ENCODE measurements around the gene PRX.

PRX gene

DNA sequence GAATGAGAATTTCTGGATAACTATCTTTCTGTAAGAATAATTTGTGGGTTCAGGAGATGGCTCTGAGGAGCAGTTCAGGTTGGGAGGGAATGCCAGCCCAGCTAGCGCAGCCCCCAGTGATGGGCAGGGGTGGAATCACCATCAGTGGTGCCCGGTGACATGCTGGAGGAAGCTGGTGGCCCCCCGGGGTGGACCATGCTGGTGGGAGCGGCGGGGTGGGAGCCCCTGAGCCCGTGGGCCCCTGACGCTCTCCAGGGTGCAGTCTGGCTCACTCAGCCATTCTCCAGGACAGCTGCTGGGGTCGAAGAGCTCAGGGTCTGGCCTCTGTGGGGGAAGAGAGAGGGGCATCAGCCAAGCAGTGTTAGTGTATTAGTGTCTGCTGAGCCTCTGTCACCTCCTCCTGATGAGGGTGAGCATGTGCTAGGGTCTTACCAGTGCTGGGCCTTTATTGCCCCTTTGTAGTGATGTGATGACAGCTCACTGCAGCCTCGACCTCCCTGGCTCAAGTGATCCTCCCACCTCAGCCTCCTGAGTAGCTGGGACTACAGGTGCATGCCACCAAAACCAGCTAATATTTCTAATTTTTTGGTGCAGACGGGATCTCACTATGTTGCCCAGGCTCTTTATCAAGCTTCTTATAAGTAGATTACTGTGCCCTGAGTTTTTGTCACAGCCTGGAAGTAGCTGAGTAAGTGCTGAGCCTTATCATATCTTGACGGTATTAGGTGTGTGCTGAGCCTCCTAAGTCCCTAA is 33.6 kb downstream of the PRX start:
- no peak overlapping the region for H3K4me3 ChIP-seq (replicated peaks in 1 of 2; ENCODE audit: low read depth in 2 of 2, low read length in 2 of 2)
- TF ChIP-seq, protein P1, sequence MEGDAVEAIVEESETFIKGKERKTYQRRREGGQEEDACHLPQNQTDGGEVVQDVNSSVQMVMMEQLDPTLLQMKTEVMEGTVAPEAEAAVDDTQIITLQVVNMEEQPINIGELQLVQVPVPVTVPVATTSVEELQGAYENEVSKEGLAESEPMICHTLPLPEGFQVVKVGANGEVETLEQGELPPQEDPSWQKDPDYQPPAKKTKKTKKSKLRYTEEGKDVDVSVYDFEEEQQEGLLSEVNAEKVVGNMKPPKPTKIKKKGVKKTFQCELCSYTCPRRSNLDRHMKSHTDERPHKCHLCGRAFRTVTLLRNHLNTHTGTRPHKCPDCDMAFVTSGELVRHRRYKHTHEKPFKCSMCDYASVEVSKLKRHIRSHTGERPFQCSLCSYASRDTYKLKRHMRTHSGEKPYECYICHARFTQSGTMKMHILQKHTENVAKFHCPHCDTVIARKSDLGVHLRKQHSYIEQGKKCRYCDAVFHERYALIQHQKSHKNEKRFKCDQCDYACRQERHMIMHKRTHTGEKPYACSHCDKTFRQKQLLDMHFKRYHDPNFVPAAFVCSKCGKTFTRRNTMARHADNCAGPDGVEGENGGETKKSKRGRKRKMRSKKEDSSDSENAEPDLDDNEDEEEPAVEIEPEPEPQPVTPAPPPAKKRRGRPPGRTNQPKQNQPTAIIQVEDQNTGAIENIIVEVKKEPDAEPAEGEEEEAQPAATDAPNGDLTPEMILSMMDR (IDR thresholded peaks at IDR 0.05; ENCODE audit: low read depth, low read length) = no peak
- no peak for DNase-seq (ENCODE audit: low read depth in 2 of 2)

DNA sequence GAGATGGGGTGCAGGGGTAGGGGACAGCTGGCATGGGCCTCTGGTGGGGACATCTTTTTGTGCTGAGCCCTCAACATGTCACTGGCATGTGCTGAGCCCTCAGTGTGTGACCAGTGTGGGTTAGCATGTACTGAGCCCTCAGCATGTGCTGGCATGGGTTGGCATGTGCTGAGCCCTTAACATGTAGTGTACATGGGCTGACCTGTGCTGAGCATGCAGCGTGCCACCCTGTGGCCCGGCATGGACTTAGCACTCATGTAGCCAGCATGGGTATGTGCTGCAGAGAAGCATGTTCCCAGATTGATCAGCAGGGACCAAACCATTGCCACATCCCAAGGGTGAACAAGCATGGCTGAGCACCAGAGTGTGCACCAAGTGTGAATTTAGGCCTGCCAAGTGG is 34.7 kb downstream of the PRX start:
- no peak for DNase-seq (ENCODE audit: low read depth in 2 of 2)
- TF ChIP-seq, protein P1 (IDR thresholded peaks at IDR 0.05; ENCODE audit: low read depth, low read length) = no peak
- H3K4me3 ChIP-seq (replicated peaks in 1 of 2; ENCODE audit: low read depth in 2 of 2, low read length in 2 of 2) = no peak overlapping the region

GRCh38 chr19:40377876-40378385 is 35.2 kb downstream of the PRX start:
- no peak overlapping the region for H3K4me3 ChIP-seq (replicated peaks in 1 of 2; ENCODE audit: low read depth in 2 of 2, low read length in 2 of 2)
- TF ChIP-seq, protein P1 (IDR thresholded peaks at IDR 0.05; ENCODE audit: low read depth, low read length) = no peak
- no peak for DNase-seq (ENCODE audit: low read depth in 2 of 2)

GRCh38 chr19:40376286-40376862 is 36.8 kb downstream of the PRX start:
- TF ChIP-seq, protein P1 (IDR thresholded peaks at IDR 0.05; ENCODE audit: low read depth, low read length) = no peak
- DNase-seq (ENCODE audit: low read depth in 2 of 2) = no peak
- H3K4me3 ChIP-seq (replicated peaks in 1 of 2; ENCODE audit: low read depth in 2 of 2, low read length in 2 of 2) = no peak overlapping the region

GRCh38 chr19:40374084-40374483 is 39.1 kb downstream of the PRX start:
- TF ChIP-seq, protein P1 (IDR thresholded peaks at IDR 0.05; ENCODE audit: low read depth, low read length) = no peak
- DNase-seq (ENCODE audit: low read depth in 2 of 2) = no peak
- H3K4me3 ChIP-seq (replicated peaks in 1 of 2; ENCODE audit: low read depth in 2 of 2, low read length in 2 of 2) = no peak overlapping the region

- no peak for DNase-seq (ENCODE audit: low read depth in 2 of 2)
- TF ChIP-seq, protein P1 (IDR thresholded peaks at IDR 0.05; ENCODE audit: low read depth, low read length) = no peak
- no peak overlapping the region for H3K4me3 ChIP-seq (replicated peaks in 1 of 2; ENCODE audit: low read depth in 2 of 2, low read length in 2 of 2)
Measured at GRCh38 chr19:40371802-40372122, 41.4 kb downstream of the PRX start.

Data from cardiac fibroblast (primary cell).